Esophagus muscularis mucosa (tissue), 4 donors: ENCODE data around the gene TMEM235. TPM values are rescaled to one million over a fixed set of nuclear protein-coding genes. Genes with fewer than 3 reads are reported as not detected.

Experiments used
- DNase-seq: peaks from one replicate; pipeline ENCODE4 v3.0.0-alpha.2; 2017; ENCODE audit errors: extremely low spot score
- H3K27ac ChIP-seq, 4 donors: fragments of 200-600 bp; sonication (generic); replicated peaks in 1 of 4; 1 replicate in 3 of 4; 2 replicates in 1 of 4; pipeline ENCODE4 v1.5.1; 2016 to 2019; ENCODE audit warnings: mild to moderate bottlenecking in 1 of 4
- H3K27me3 ChIP-seq, 4 donors: fragments of 200-600 bp; sonication (generic); one replicate each; pipeline versions ENCODE4 v1.5.1 to v1.6.0; 2016 to 2019
- H3K36me3 ChIP-seq, 4 donors: fragments of 200-600 bp; sonication (generic); one replicate each; pipeline ENCODE4 v1.5.1; 2016 to 2019
- H3K4me1 ChIP-seq, 4 donors: fragments of 200-600 bp; sonication (generic); one replicate each; pipeline ENCODE4 v1.5.1; 2016 to 2019
- H3K4me3 ChIP-seq, 4 donors: fragments of 200-600 bp; sonication (generic); 1 replicate in 2 of 4; 2 replicates in 2 of 4; pipeline ENCODE4 v1.5.1; 2016 to 2019; ENCODE audit warnings: mild to moderate bottlenecking in 4 of 4, moderate library complexity in 1 of 4
- H3K9me3 ChIP-seq, 4 donors: fragments of 200-600 bp; sonication (generic); 1 replicate in 3 of 4; 2 replicates in 1 of 4; pipeline ENCODE4 v1.5.1; 2016 to 2019
- CTCF ChIP-seq, 3 experiments: fragments of 200-600 bp in 2 of 3; fragments of 450-650 bp in 1 of 3; sonication (generic) in 2 of 3; IDR thresholded peaks; one replicate each; pipeline ENCODE4 v1.5.1; 2017 to 2019; ENCODE audit warnings: antibody characterized with exemption in 3 of 3, mild to moderate bottlenecking in 2 of 3, moderate library complexity in 1 of 3
- EP300 ChIP-seq: sonication (generic); formaldehyde crosslinking; IDR thresholded peaks from one replicate; pipeline ENCODE4 v1.6.1; 2017; ENCODE audit warnings: antibody characterized with exemption
- POLR2A ChIP-seq: fragments of 450-650 bp; IDR thresholded peaks from one replicate; pipeline ENCODE4 v1.6.1; 2017; ENCODE audit warnings: antibody characterized with exemption, moderate library complexity, mild to moderate bottlenecking, low read depth
- POLR2AphosphoS5 ChIP-seq, 2 donors: sonication (generic); formaldehyde crosslinking; IDR thresholded peaks; one replicate each; pipeline ENCODE4 v1.6.1; 2017; ENCODE audit warnings: antibody characterized with exemption in 2 of 2
- WGBS: methylation state at CpG from one replicate; pipeline ENCODE4 v1.1.5; 2018; 5-methylcytosine and 5-hydroxymethylcytosine counted together
- intact Hi-C: fragments of 100-400 bp; cut with DNase I; formaldehyde crosslinking; loops from one replicate; pipeline ENCODE4 v1.15.1; 2023
- total RNA-seq, 4 donors: library from RNA; depleted of rRNA; stranded (reverse); fragments of >200 nt; gene quantifications; one replicate each; pipeline versions ENCODE4 v1.1.0 to v1.2.1, GENCODE V29; 2016

The TMEM235 gene
- total RNA-seq, 4 donors from 2014 or later: not detected

- WGBS: 81% methylated on average over 21 of the region's 26 CpGs
- Histone ChIP-seq H3K36me3 (no peaks in the 10 kb centered on the region), H3K27me3 (peaks cover 0 to 41% (median 0%) of the 10 kb centered on the region in 4 donors), H3K4me3 (no peak overlapping the region), H3K4me1 (peaks cover 18 to 28% (median 22%) of the 10 kb centered on the region in 4 donors), H3K27ac (no peak overlapping the region), H3K9me3 (no peaks in the 10 kb centered on the region)
- no peak for DNase-seq
- intact Hi-C loops: no loop called here
- TF ChIP-seq EP300: no peak
Measured at GRCh38 chr17:78267253-78268073, 36.0 kb downstream of the TMEM235 start.

- intact Hi-C loops: no loop called here
- no peaks in the 10 kb centered on the region for H3K9me3 ChIP-seq
- peaks cover 13 to 25% (median 20%) of the 10 kb centered on the region in 4 donors for H3K4me1 ChIP-seq
- no peak for DNase-seq
- no peaks in the 10 kb centered on the region for H3K36me3 ChIP-seq
- WGBS: 84% methylated on average over 11 of the region's 24 CpGs
- H3K27me3 ChIP-seq: peaks cover 0 to 47% (median 0%) of the 10 kb centered on the region in 4 donors
- no peak for TF ChIP-seq POLR2A
- TF ChIP-seq POLR2AphosphoS5 (IDR thresholded peaks at IDR 0.05): no peak
- TF ChIP-seq CTCF (IDR thresholded peaks at IDR 0.05): no peak
- no peak for TF ChIP-seq EP300
- H3K27ac ChIP-seq: no peak overlapping the region
- H3K4me3 ChIP-seq: no peak overlapping the region
Measured at GRCh38 chr17:78268191-78268874, 36.9 kb downstream of the TMEM235 start.

- intact Hi-C loops: no loop called here
- no peak for DNase-seq
- TF ChIP-seq EP300 (no peak), POLR2AphosphoS5 (IDR thresholded peaks at IDR 0.05) (no peak), POLR2A (no peak), CTCF (IDR thresholded peaks at IDR 0.05) (no peak)
- H3K9me3 ChIP-seq: no peaks in the 10 kb centered on the region
- no peak overlapping the region for H3K4me3 ChIP-seq
- no peaks in the 10 kb centered on the region for H3K36me3 ChIP-seq
- H3K4me1 ChIP-seq: peaks cover 6 to 20% (median 15%) of the 10 kb centered on the region in 4 donors
- peaks cover 0 to 47% (median 0%) of the 10 kb centered on the region in 4 donors for H3K27me3 ChIP-seq
- 60% methylated on average over 33 of the region's 34 CpGs for WGBS
- H3K27ac ChIP-seq: no peak overlapping the region
Measured at GRCh38 chr17:78268951-78269905, 37.8 kb downstream of the TMEM235 start.

GRCh38 chr17:78269955-78270381 is 38.5 kb downstream of the TMEM235 start:
- H3K4me3 ChIP-seq: no peak overlapping the region
- no peak for DNase-seq
- peaks cover 6 to 20% (median 15%) of the 10 kb centered on the region in 4 donors for H3K4me1 ChIP-seq
- intact Hi-C loops: no loop called here
- 83% methylated on average over 8 of the region's 8 CpGs for WGBS
- no peak for TF ChIP-seq CTCF (IDR thresholded peaks at IDR 0.05)
- no peak for TF ChIP-seq EP300
- TF ChIP-seq POLR2AphosphoS5 (IDR thresholded peaks at IDR 0.05): no peak
- TF ChIP-seq POLR2A: no peak
- no peak overlapping the region for H3K27ac ChIP-seq
- H3K9me3 ChIP-seq: no peaks in the 10 kb centered on the region
- H3K36me3 ChIP-seq: no peaks in the 10 kb centered on the region
- H3K27me3 ChIP-seq: peaks cover 0 to 47% (median 0%) of the 10 kb centered on the region in 4 donors
